MM.1S (cell line): Measurements from ENCODE around the gene UST.

Experiments
- DNase-seq: peaks from one replicate; pipeline ENCODE4 v3.0.0-alpha.2; 2015
- H2AFZ ChIP-seq: fragments of 300-600 bp; sonication (generic); 2 replicates; pipeline ENCODE4 v1.6.0; 2016; ENCODE audit warnings: antibody characterized with exemption, low read length
- H3F3A ChIP-seq: fragments of 300-600 bp; sonication (generic); 2 replicates; pipeline ENCODE4 v1.6.1; 2016; ENCODE audit warnings: mild to moderate bottlenecking, antibody characterized with exemption, low read length, moderate library complexity, mixed read lengths; ENCODE audit not compliant: insufficient read depth
- H3K27ac ChIP-seq: fragments of 300-600 bp; sonication (generic); 2 replicates; pipeline ENCODE4 v1.5.1; 2016; ENCODE audit warnings: mild to moderate bottlenecking, low read length
- H3K27me3 ChIP-seq: fragments of 300-600 bp; sonication (generic); replicated peaks from 2 replicates; pipeline ENCODE4 v1.6.0; 2016; ENCODE audit warnings: low read length; ENCODE audit not compliant: insufficient read depth
- H3K36me3 ChIP-seq: fragments of 300-600 bp; sonication (generic); replicated peaks from 2 replicates; pipeline ENCODE4 v1.6.1; 2016; ENCODE audit warnings: mild to moderate bottlenecking, low read length, mixed read lengths; ENCODE audit not compliant: insufficient read depth
- H3K4me1 ChIP-seq: fragments of 300-600 bp; sonication (generic); 2 replicates; pipeline ENCODE4 v1.6.1; 2016; ENCODE audit warnings: low read length, mixed read lengths
- H3K4me2 ChIP-seq: fragments of 300-600 bp; sonication (generic); 2 replicates; pipeline ENCODE4 v1.6.0; 2016; ENCODE audit warnings: low read depth, low read length
- H3K4me3 ChIP-seq: fragments of 300-600 bp; sonication (generic); 2 replicates; pipeline ENCODE4 v1.5.1; 2016; ENCODE audit warnings: low read length, mixed read lengths
- H3K79me2 ChIP-seq: fragments of 300-600 bp; sonication (generic); 2 replicates; pipeline ENCODE4 v1.6.1; 2016; ENCODE audit warnings: mixed run types, low read length, mixed read lengths
- H3K9ac ChIP-seq: fragments of 300-600 bp; sonication (generic); 2 replicates; pipeline ENCODE4 v1.6.1; 2016; ENCODE audit warnings: low read length, mixed read lengths
- H3K9me2 ChIP-seq: fragments of 300-600 bp; sonication (generic); replicated peaks from 2 replicates; pipeline ENCODE4 v1.6.1; 2016; ENCODE audit warnings: mild to moderate bottlenecking, low read length, mixed read lengths; ENCODE audit not compliant: insufficient read depth
- H3K9me3 ChIP-seq: fragments of 300-600 bp; sonication (generic); replicated peaks from 2 replicates; pipeline ENCODE4 v1.6.1; 2016; ENCODE audit warnings: mild to moderate bottlenecking, low read length, mixed read lengths; ENCODE audit not compliant: insufficient read depth
- H4K20me1 ChIP-seq: fragments of 300-600 bp; sonication (generic); 2 replicates; pipeline ENCODE4 v1.6.1; 2016; ENCODE audit warnings: mild to moderate bottlenecking, low read length, moderate library complexity, mixed read lengths; ENCODE audit not compliant: insufficient read depth
- EZH2 ChIP-seq: fragments of 300-600 bp; sonication (generic); optimal IDR thresholded peaks from 2 replicates; pipeline ENCODE3; 2017; ENCODE audit warnings: low read depth, mild to moderate bottlenecking, antibody characterized with exemption, low read length, mixed read lengths
- EZH2phosphoT487 ChIP-seq: fragments of 300-600 bp; sonication (generic); IDR thresholded peaks from 2 replicates; pipeline ENCODE4 v1.6.1; 2018; ENCODE audit warnings: antibody characterized with exemption, low read length
- TF ChIP-seq, protein P1 (sequence below): fragments of 300-600 bp; sonication (generic); IDR thresholded peaks from 2 replicates; pipeline ENCODE4 v1.5.1; 2016; ENCODE audit warnings: antibody characterized with exemption, low read length, mixed read lengths

The UST gene

DNA sequence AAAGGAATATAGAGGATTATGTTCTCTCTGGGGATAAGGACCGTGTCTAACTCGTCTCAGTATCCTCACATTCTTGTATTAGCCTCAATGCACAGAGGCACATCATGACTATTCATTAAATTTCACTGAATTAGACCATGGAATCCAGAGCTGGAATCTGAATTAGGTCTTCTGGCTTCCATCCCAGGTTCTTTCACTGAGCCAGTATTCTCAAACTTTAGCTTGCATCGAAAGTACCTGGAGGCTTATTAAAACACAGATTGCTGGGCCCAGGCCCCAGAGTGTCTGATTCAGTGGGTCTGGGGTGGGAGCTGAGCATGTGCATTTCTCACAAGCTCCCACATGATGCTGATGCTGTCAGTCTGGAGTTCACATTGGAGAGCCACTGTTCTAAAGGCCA is 142.0 kb downstream of the UST start:
- no peak for DNase-seq
- Histone ChIP-seq H3K4me3 (no peak overlapping the region), H3K9me3 (no peaks in the 10 kb centered on the region), H3F3A (no peaks in the 10 kb centered on the region), H3K4me2 (no peak overlapping the region), H3K4me1 (no peaks in the 10 kb centered on the region), H2AFZ (no peak overlapping the region), H3K9me2 (no peaks in the 10 kb centered on the region), H3K27ac (no peak overlapping the region), H4K20me1 (no peaks in the 10 kb centered on the region), H3K79me2 (no peaks in the 10 kb centered on the region), H3K9ac (no peak overlapping the region), H3K36me3 (no peaks in the 10 kb centered on the region), H3K27me3 (no peaks in the 10 kb centered on the region)
- TF ChIP-seq EZH2phosphoT487 (no peak), EZH2 (no peak)
- TF ChIP-seq, protein P1, sequence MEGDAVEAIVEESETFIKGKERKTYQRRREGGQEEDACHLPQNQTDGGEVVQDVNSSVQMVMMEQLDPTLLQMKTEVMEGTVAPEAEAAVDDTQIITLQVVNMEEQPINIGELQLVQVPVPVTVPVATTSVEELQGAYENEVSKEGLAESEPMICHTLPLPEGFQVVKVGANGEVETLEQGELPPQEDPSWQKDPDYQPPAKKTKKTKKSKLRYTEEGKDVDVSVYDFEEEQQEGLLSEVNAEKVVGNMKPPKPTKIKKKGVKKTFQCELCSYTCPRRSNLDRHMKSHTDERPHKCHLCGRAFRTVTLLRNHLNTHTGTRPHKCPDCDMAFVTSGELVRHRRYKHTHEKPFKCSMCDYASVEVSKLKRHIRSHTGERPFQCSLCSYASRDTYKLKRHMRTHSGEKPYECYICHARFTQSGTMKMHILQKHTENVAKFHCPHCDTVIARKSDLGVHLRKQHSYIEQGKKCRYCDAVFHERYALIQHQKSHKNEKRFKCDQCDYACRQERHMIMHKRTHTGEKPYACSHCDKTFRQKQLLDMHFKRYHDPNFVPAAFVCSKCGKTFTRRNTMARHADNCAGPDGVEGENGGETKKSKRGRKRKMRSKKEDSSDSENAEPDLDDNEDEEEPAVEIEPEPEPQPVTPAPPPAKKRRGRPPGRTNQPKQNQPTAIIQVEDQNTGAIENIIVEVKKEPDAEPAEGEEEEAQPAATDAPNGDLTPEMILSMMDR = no peak

DNA sequence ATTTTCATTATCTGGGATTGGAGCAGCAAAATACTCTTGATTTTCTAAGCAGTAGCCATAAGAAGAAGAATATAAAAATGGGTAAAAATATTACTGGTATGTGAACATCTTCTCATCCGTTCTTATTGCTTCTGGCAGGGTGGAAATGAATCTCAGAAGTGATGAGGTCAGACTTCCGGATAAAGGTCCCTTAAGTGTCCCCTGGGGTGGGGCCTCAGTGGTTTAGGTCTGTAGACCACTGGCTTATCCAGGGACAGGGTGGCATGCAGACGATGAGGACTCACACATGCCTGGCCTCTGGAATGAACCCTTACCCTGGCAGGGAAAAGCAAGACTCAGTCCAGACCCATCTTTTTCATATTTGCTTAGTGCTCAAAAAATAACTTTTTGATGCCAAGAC is 143.3 kb downstream of the UST start:
- no peak for DNase-seq
- H3K4me2 ChIP-seq = no peak overlapping the region
- H4K20me1 ChIP-seq = no peaks in the 10 kb centered on the region

GRCh38 chr6:148890652-148891404 is 144.0 kb downstream of the UST start:
- H4K20me1 ChIP-seq = no peaks in the 10 kb centered on the region
- no peak overlapping the region for H3K4me2 ChIP-seq
- H3K79me2 ChIP-seq = no peaks in the 10 kb centered on the region
- no peaks in the 10 kb centered on the region for H3K9me3 ChIP-seq
- no peak for DNase-seq
- H3K27ac ChIP-seq = no peak overlapping the region
- no peaks in the 10 kb centered on the region for H3K4me1 ChIP-seq
- no peaks in the 10 kb centered on the region for H3K9me2 ChIP-seq
- no peaks in the 10 kb centered on the region for H3K36me3 ChIP-seq
- H2AFZ ChIP-seq = no peak overlapping the region
- TF ChIP-seq, protein P1 = no peak
- no peak for TF ChIP-seq EZH2
- no peak for TF ChIP-seq EZH2phosphoT487
- H3K4me3 ChIP-seq = no peak overlapping the region
- H3K27me3 ChIP-seq = no peaks in the 10 kb centered on the region
- no peak overlapping the region for H3K9ac ChIP-seq
- no peaks in the 10 kb centered on the region for H3F3A ChIP-seq

More for the DNA sequence above, 143.3 kb downstream of the UST start:
- Histone ChIP-seq H2AFZ (no peak overlapping the region), H3K79me2 (no peaks in the 10 kb centered on the region), H3F3A (no peaks in the 10 kb centered on the region), H3K4me1 (no peaks in the 10 kb centered on the region), H3K27me3 (no peaks in the 10 kb centered on the region), H3K9me2 (no peaks in the 10 kb centered on the region), H3K27ac (no peak overlapping the region), H3K9ac (no peak overlapping the region), H3K4me3 (no peak overlapping the region), H3K9me3 (no peaks in the 10 kb centered on the region), H3K36me3 (no peaks in the 10 kb centered on the region)
- TF ChIP-seq EZH2phosphoT487 (no peak), EZH2 (no peak)
- TF ChIP-seq, protein P1 = no peak
